Measurements from ENCODE around the gene IL1R1. TPM values are rescaled to one million over a fixed set of nuclear protein-coding genes. Genes with fewer than 3 reads are reported as not detected.
"Not testable (repeated sequence)": the region's sequence is repeated elsewhere in the genome, so short reads cannot be mapped to it uniquely, and the experiment has no call there.

Gene IL1R1
- total RNA-seq, 4 donors from 2014 or later: 41.5 to 157 (median 56.6) TPM

- no peak overlapping the region for H3K27ac ChIP-seq (replicated peaks in 1 of 4)
- H3K4me3 ChIP-seq: no peak overlapping the region
- TF ChIP-seq, protein P1, sequence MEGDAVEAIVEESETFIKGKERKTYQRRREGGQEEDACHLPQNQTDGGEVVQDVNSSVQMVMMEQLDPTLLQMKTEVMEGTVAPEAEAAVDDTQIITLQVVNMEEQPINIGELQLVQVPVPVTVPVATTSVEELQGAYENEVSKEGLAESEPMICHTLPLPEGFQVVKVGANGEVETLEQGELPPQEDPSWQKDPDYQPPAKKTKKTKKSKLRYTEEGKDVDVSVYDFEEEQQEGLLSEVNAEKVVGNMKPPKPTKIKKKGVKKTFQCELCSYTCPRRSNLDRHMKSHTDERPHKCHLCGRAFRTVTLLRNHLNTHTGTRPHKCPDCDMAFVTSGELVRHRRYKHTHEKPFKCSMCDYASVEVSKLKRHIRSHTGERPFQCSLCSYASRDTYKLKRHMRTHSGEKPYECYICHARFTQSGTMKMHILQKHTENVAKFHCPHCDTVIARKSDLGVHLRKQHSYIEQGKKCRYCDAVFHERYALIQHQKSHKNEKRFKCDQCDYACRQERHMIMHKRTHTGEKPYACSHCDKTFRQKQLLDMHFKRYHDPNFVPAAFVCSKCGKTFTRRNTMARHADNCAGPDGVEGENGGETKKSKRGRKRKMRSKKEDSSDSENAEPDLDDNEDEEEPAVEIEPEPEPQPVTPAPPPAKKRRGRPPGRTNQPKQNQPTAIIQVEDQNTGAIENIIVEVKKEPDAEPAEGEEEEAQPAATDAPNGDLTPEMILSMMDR (IDR thresholded peaks at IDR 0.05): no peak
- TF ChIP-seq POLR2A (IDR thresholded peaks at IDR 0.05; ENCODE audit: low read depth) (no peak), EP300 (IDR thresholded peaks at IDR 0.05) (no peak), POLR2AphosphoS5 (IDR thresholded peaks at IDR 0.05) (no peak)
- no peaks in the 10 kb centered on the region for H3K36me3 ChIP-seq
- H3K4me1 ChIP-seq: peaks cover 10 to 32% (median 27%) of the 10 kb centered on the region in 4 donors
- no peaks in the 10 kb centered on the region for H3K9me3 ChIP-seq
- intact Hi-C loops (cut with DNase I): no loop called here
- no peaks in the 10 kb centered on the region for H3K27me3 ChIP-seq
- 86% methylated on average over 4 of the region's 4 CpGs for WGBS
- DNase-seq (ENCODE audit: extremely low spot score): no peak
Measured at GRCh38 chr2:102101849-102102635, 40.5 kb upstream of the IL1R1 start.

DNA sequence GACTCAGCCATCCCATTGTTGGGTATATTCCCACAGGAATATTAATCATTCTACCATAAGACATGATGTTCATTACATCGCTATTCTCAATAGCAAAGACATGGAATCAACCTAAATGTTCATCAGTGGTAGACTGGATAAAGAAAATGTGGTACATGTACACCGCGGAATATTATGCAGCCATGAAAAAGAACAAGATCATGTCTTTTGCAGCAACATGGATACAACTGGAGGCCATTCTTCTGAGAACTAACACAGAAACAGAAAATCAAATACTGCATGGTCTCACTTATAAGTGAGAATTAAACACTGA lies 40.0 kb upstream of the IL1R1 start:
- H3K27ac ChIP-seq (replicated peaks in 1 of 4); H3K9me3 ChIP-seq; intact Hi-C loops (cut with DNase I); DNase-seq (ENCODE audit: extremely low spot score); H3K4me3 ChIP-seq; H3K36me3 ChIP-seq; H3K27me3 ChIP-seq: not testable (repeated sequence)
- 81% methylated on average over 3 of the region's 3 CpGs for WGBS
- peaks cover 10 to 32% (median 27%) of the 10 kb centered on the region in 4 donors for H3K4me1 ChIP-seq

GRCh38 chr2:102103284-102103683 lies 39.3 kb upstream of the IL1R1 start:
- WGBS: 96% methylated on average over 8 of the region's 8 CpGs
- H3K9me3 ChIP-seq: no peaks in the 10 kb centered on the region
- peak overlapping the region in 1 of 4 donors; percentile 78 for H3K27ac ChIP-seq (replicated peaks in 1 of 4)
- no peak for DNase-seq (ENCODE audit: extremely low spot score)
- H3K4me3 ChIP-seq: no peak overlapping the region
- no peak for TF ChIP-seq EP300 (IDR thresholded peaks at IDR 0.05)
- no peak for TF ChIP-seq POLR2A (IDR thresholded peaks at IDR 0.05; ENCODE audit: low read depth)
- TF ChIP-seq, protein P1 (IDR thresholded peaks at IDR 0.05): no peak
- no peak for TF ChIP-seq POLR2AphosphoS5 (IDR thresholded peaks at IDR 0.05)
- intact Hi-C loops (cut with DNase I): no loop called here
- peaks cover 10 to 32% (median 27%) of the 10 kb centered on the region in 4 donors for H3K4me1 ChIP-seq
- H3K27me3 ChIP-seq: no peaks in the 10 kb centered on the region
- H3K36me3 ChIP-seq: no peaks in the 10 kb centered on the region

GRCh38 chr2:102103992-102104871 lies 38.3 kb upstream of the IL1R1 start:
- intact Hi-C loops (cut with DNase I): no loop called here
- Histone ChIP-seq H3K9me3 (no peaks in the 10 kb centered on the region), H3K4me3 (peak overlapping the region; percentile 47 to 62 (median 50)), H3K27me3 (no peaks in the 10 kb centered on the region), H3K4me1 (peaks cover 10 to 32% (median 27%) of the 10 kb centered on the region in 4 donors), H3K27ac (replicated peaks in 1 of 4) (peak overlapping the region; percentile 73 to 78 (median 76)), H3K36me3 (no peaks in the 10 kb centered on the region)
- TF ChIP-seq EP300 (IDR thresholded peaks at IDR 0.05) (peak; percentile 34), POLR2AphosphoS5 (IDR thresholded peaks at IDR 0.05) (peak; percentile 39 to 62), POLR2A (IDR thresholded peaks at IDR 0.05; ENCODE audit: low read depth) (no peak)
- TF ChIP-seq, protein P1 (IDR thresholded peaks at IDR 0.05): no peak
- WGBS: 6% methylated on average over 15 of the region's 15 CpGs
- DNase-seq (ENCODE audit: extremely low spot score): peak; percentile 96

- Histone ChIP-seq H3K4me1 (peaks cover 10 to 32% (median 28%) of the 10 kb centered on the region in 4 donors), H3K36me3 (no peaks in the 10 kb centered on the region), H3K9me3 (no peaks in the 10 kb centered on the region), H3K27ac (replicated peaks in 1 of 4) (peak overlapping the region in 3 of 4 donors; percentile 16 to 78 (median 39)), H3K27me3 (no peaks in the 10 kb centered on the region), H3K4me3 (peak overlapping the region in 2 of 4 donors; percentile 49 to 62)
- DNase-seq (ENCODE audit: extremely low spot score): no peak
- TF ChIP-seq, protein P1 (IDR thresholded peaks at IDR 0.05): no peak
- TF ChIP-seq POLR2AphosphoS5 (IDR thresholded peaks at IDR 0.05) (no peak), EP300 (IDR thresholded peaks at IDR 0.05) (no peak), POLR2A (IDR thresholded peaks at IDR 0.05; ENCODE audit: low read depth) (no peak)
- intact Hi-C loops (cut with DNase I): no loop called here
- WGBS: 42% methylated on average over 5 of the region's 5 CpGs
Measured at GRCh38 chr2:102106133-102106556, 36.4 kb upstream of the IL1R1 start.

DNA sequence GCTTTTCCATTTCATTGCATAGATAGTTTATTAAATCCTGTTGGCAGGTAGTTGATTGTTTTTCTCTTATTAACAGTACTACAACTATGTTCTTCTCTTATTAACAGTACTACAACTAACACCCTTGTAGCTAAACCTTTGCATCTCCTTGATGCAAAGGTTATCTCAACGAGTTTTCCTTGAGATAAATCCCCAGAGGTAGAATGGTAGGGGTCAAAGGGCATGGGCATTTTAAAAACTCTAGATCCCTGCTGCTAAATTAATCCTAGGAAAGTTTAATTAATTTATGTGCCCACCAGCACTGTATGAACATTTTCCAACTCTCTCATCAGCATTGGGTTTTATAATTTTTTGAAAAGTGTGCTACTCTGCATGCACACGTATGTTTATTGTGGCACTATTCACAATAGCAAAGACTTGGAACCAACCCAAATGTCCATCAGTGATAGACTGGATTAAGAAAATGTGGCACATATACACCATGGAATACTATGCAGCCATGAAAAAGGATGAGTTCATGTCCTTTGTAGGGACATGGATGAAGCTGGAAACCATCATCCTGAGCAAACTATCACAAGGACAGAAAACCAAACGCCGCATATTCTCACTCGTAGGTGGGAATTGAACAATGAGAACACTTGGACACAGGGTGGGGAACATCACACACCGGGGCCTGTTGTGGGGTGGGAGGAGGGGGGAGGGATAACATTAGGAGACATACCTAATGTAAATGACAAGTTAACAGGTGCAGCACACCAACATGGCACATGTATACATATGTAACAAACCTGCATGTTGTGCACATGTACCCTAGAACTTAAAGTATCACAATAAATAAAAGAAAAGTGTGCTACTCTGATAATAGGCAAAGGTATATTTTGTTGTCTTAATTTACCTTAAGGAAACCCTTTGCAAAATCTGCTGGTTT lies 35.5 kb upstream of the IL1R1 start:
- intact Hi-C loops (cut with DNase I): not testable (repeated sequence)
- peak overlapping the region in 2 of 4 donors; percentile 16 to 78 for H3K27ac ChIP-seq (replicated peaks in 1 of 4)

More for the DNA sequence above, 35.5 kb upstream of the IL1R1 start:
- not testable (repeated sequence) for H3K27me3 ChIP-seq; H3K36me3 ChIP-seq; DNase-seq (ENCODE audit: extremely low spot score); H3K4me3 ChIP-seq; H3K9me3 ChIP-seq
- 96% methylated on average over 6 of the region's 6 CpGs for WGBS
- peaks cover 10 to 32% (median 31%) of the 10 kb centered on the region in 4 donors for H3K4me1 ChIP-seq

All from esophagus muscularis mucosa (tissue), 4 donors.